ENCODE data around the gene ESRRG.

DNA sequence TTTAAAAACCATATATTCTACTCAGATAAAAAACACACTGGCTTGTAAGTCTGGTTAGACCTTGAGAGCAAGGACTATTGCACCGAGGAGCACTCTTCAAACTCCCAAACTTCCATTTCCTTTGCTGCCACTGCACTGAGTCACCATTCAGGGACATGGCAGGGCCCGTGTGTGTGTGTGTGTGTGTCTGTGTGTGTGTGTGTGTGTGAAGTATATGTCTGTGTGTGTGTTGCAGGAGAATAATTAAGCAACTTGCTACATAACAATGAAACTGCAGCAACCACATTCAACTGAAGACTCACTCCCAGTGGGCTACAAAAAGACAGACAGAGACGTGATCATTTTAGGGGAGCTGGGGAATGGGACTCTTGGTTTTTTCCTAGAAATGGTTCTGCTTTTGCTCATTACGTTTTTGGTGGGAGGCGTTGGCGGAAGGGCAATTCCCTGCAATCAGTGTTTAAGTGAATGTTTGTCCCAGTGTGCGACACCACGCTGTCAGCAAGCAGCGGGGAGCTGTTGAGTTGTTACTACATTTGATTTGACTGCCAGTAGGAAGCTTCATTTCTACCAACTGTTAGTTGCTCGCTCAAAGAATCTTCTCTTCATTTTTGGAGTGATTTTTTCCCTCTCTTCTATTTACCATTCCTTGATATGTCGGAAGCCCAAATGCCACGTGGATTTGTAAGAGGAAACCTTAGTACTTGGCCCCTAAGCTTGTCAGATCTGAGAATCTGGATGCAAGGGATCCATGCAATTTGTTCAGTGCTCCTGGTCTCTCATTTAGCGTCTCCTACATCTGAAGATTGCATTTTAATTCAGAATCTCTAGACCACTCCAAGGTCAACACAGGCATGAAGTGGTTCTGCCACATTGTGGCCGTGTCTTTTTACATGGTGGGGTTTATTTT lies 36.1 kb downstream of the ESRRG start:
- TF ChIP-seq EZH2 (IDR thresholded peaks at IDR 0.05; ENCODE audit: insufficient read depth, poor library complexity, severe bottlenecking) (no peak), EZH2phosphoT487 (IDR thresholded peaks at IDR 0.05; ENCODE audit: insufficient read depth, low read depth) (no peak)

All from GM23248 (cell line).